GM23338 (cell line): ENCODE results near the gene MRPL2. TPM values are rescaled to one million over a fixed set of nuclear protein-coding genes. Genes with fewer than 3 reads are reported as not detected.
A peak's percentile ranks its signal among the peaks of the same experiment; 100 is the strongest.

Source experiments
- ATAC-seq: fragments of 200-7000 bp; cut with Tn5 transposase; 3 replicates; pipeline ENCODE4 v1.9.1; 2020
- DNase-seq: peaks from one replicate; pipeline ENCODE4 v3.0.0-alpha.2; 2015; ENCODE audit warnings: low spot score
- H2AFZ ChIP-seq: fragments of 200-600 bp; sonication (generic); 2 replicates; pipeline ENCODE4 v1.8.0; 2016; ENCODE audit warnings: antibody characterized with exemption, mild to moderate bottlenecking, moderate library complexity
- H3F3A ChIP-seq: fragments of 200-600 bp; sonication (generic); replicated peaks from 2 replicates; pipeline ENCODE4 v1.8.0; 2017; ENCODE audit warnings: antibody characterized with exemption, mixed run types, low read depth
- H3K27ac ChIP-seq: fragments of 200-600 bp; sonication (generic); 2 replicates; pipeline ENCODE4 v1.6.1; 2016; ENCODE audit warnings: low read depth
- H3K27me3 ChIP-seq: fragments of 200-600 bp; sonication (generic); 2 replicates; pipeline ENCODE4 v1.8.0; 2016; ENCODE audit warnings: mild to moderate bottlenecking, mixed run types, moderate library complexity; ENCODE audit not compliant: insufficient read depth
- H3K36me3 ChIP-seq: fragments of 200-600 bp; sonication (generic); 2 replicates; pipeline ENCODE4 v1.8.0; 2016; ENCODE audit warnings: mild to moderate bottlenecking; ENCODE audit not compliant: insufficient read depth
- H3K4me1 ChIP-seq: fragments of 200-600 bp; sonication (generic); 2 replicates; pipeline ENCODE4 v1.8.0; 2016; ENCODE audit warnings: mild to moderate bottlenecking, moderate library complexity; ENCODE audit not compliant: insufficient read depth
- H3K4me2 ChIP-seq: fragments of 200-600 bp; sonication (generic); 2 replicates; pipeline ENCODE4 v1.7.1; 2017; ENCODE audit warnings: mixed run types
- H3K4me3 ChIP-seq: fragments of 200-600 bp; sonication (generic); 2 replicates; pipeline ENCODE4 v1.6.1; 2016; ENCODE audit warnings: mixed run types
- H3K79me2 ChIP-seq: fragments of 200-600 bp; sonication (generic); replicated peaks from 2 replicates; pipeline ENCODE4 v1.8.0; 2017; ENCODE audit warnings: mild to moderate bottlenecking; ENCODE audit not compliant: insufficient read depth
- H3K9me2 ChIP-seq: fragments of 200-600 bp; sonication (generic); 2 replicates; pipeline ENCODE4 v1.8.0; 2017; ENCODE audit not compliant: insufficient read depth
- H4K20me1 ChIP-seq: fragments of 200-600 bp; sonication (generic); replicated peaks from 2 replicates; pipeline ENCODE4 v1.8.0; 2017; ENCODE audit warnings: mild to moderate bottlenecking; ENCODE audit not compliant: insufficient read depth
- H3K27ac Mint-ChIP-seq: 2 replicates; pipeline ENCODE4 v1.8.0; 2020; ENCODE audit warnings: inconsistent platforms, mild to moderate bottlenecking, moderate library complexity, mixed read lengths
- H3K27me3 Mint-ChIP-seq: 3 replicates; pipeline ENCODE4 v1.8.0; 2022; ENCODE audit warnings: low read depth, mild to moderate bottlenecking, moderate library complexity, mixed read lengths, inconsistent platforms; ENCODE audit not compliant: insufficient read depth, poor library complexity
- H3K36me3 Mint-ChIP-seq: 3 replicates; pipeline ENCODE4 v1.8.0; 2021; ENCODE audit warnings: low read depth, mild to moderate bottlenecking, inconsistent platforms, moderate library complexity, mixed read lengths
- H3K4me1 Mint-ChIP-seq: 3 replicates; pipeline ENCODE4 v1.8.0; 2020; ENCODE audit warnings: mild to moderate bottlenecking, inconsistent platforms, mixed read lengths
- H3K4me3 Mint-ChIP-seq: 3 replicates; pipeline ENCODE4 v1.8.0; 2021; ENCODE audit warnings: moderate library complexity, mild to moderate bottlenecking, inconsistent platforms, mixed read lengths
- H3K9me3 Mint-ChIP-seq: 3 replicates; pipeline ENCODE4 v1.8.0; 2020; ENCODE audit warnings: moderate library complexity, mild to moderate bottlenecking, inconsistent platforms, mixed read lengths
- CREB1 ChIP-seq: fragments of 250-450 bp; sonication (Bioruptor Pico); IDR thresholded peaks from 2 replicates; pipeline ENCODE4 v1.5.0; 2020; ENCODE audit warnings: low read depth, mild to moderate bottlenecking, moderate library complexity
- CTCF ChIP-seq, 2 experiments: fragments of 200-600 bp in 1 of 2; sonication (generic) in 1 of 2; conservative IDR thresholded peaks; 2 replicates each; pipeline versions ENCODE4 v1.5.1 to v1.6.1; 2016 to 2017; ENCODE audit warnings: antibody characterized with exemption in 2 of 2, low read depth in 2 of 2, mild to moderate bottlenecking in 2 of 2, moderate library complexity in 1 of 2
- EZH2 ChIP-seq: fragments of 200-600 bp; sonication (generic); IDR thresholded peaks from one replicate; pipeline ENCODE4 v1.8.0; 2017; ENCODE audit warnings: antibody characterized with exemption, mild to moderate bottlenecking, low read depth; ENCODE audit not compliant: unreplicated experiment
- EZH2phosphoT487 ChIP-seq: fragments of 200-600 bp; sonication (generic); IDR thresholded peaks from one replicate; pipeline ENCODE4 v1.8.1; 2018; ENCODE audit warnings: antibody characterized with exemption; ENCODE audit not compliant: unreplicated experiment
- POLR2AphosphoS5 ChIP-seq: IDR thresholded peaks from 2 replicates; pipeline ENCODE4 v1.6.1; 2016; ENCODE audit warnings: antibody characterized with exemption, low read depth
- REST ChIP-seq: IDR thresholded peaks from one replicate; pipeline ENCODE4 v1.6.1; 2018; ENCODE audit warnings: antibody characterized with exemption; ENCODE audit not compliant: unreplicated experiment
- STAT1 ChIP-seq: IDR thresholded peaks from one replicate; pipeline ENCODE4 v1.6.1; 2016; ENCODE audit warnings: antibody characterized with exemption; ENCODE audit not compliant: unreplicated experiment
- ZNF331 ChIP-seq: fragments of 250-450 bp; sonication (Bioruptor Pico); IDR thresholded peaks from 2 replicates; pipeline ENCODE4 v1.5.0; 2020; ENCODE audit warnings: low read depth, mild to moderate bottlenecking, moderate library complexity
- ZNF462 ChIP-seq: fragments of 250-450 bp; sonication (Bioruptor Pico); IDR thresholded peaks from 2 replicates; pipeline ENCODE4 v1.5.0; 2020; ENCODE audit warnings: mild to moderate bottlenecking, moderate library complexity
- polyA plus RNA-seq: library from polyadenylated mRNA; unstranded; fragments of >200 nt; fragmentation: Nextera tagmentation; extraction: Ambion mirVana; gene quantifications from 2 replicates; pipeline ENCODE4 v1.2.1, GENCODE V29; 2016
- total RNA-seq: library from RNA; depleted of rRNA; stranded (reverse); fragments of >200 nt; shearing (Covaris generic); gene quantifications from 2 replicates; pipeline ENCODE4 v1.2.3, GENCODE V29; 2014

MRPL2 gene
- total and polyA plus RNA-seq, 2 experiments from 2014 or later, result 32.3 to 128 TPM

GRCh38 chr6:43045371-43045930 lies 13.8 kb downstream of the MRPL2 start:
- Histone ChIP-seq H3K27ac (no peak overlapping the region), H4K20me1 (no peaks in the 10 kb centered on the region), H3K36me3 (no peaks in the 10 kb centered on the region), H3F3A (no peaks in the 10 kb centered on the region), H2AFZ (no peak overlapping the region), H3K4me3 (no peak overlapping the region), H3K27me3 (no peaks in the 10 kb centered on the region), H3K79me2 (no peaks in the 10 kb centered on the region), H3K4me1 (no peaks in the 10 kb centered on the region), H3K9me2 (no peaks in the 10 kb centered on the region), H3K4me2 (no peak overlapping the region)
- DNase-seq (no peak), ATAC-seq (no peak)
- Mint-ChIP-seq H3K27me3 (peaks cover 9% of the 10 kb centered on the region), H3K36me3 (peaks cover 43% of the 10 kb centered on the region), H3K9me3 (no peaks in the 10 kb centered on the region), H3K4me3 (no peak overlapping the region), H3K4me1 (peaks cover under 1% of the 10 kb centered on the region; the same call in 1 of the 3 replicates), H3K27ac (no peak overlapping the region)
- TF ChIP-seq CTCF (conservative IDR thresholded peaks at IDR 0.05; ENCODE audit: low read depth in 2 of 2) (0 out of 4 replicates have a peak, but pooled peaks of 1 of the 2 experiments have one; percentile 1), EZH2 (no peak), EZH2phosphoT487 (no peak)

- no peak overlapping the region for H3K27ac ChIP-seq
- peaks cover 35% of the 10 kb centered on the region for H3K36me3 Mint-ChIP-seq
- H3K27me3 Mint-ChIP-seq, result peaks cover 9% of the 10 kb centered on the region
- no peak overlapping the region for H2AFZ ChIP-seq
- no peak overlapping the region for H3K4me3 ChIP-seq
- H3K36me3 ChIP-seq, result no peaks in the 10 kb centered on the region
- no peaks in the 10 kb centered on the region for H3K4me1 Mint-ChIP-seq
- no peaks in the 10 kb centered on the region for H3K9me2 ChIP-seq
- no peak overlapping the region; the same call in 2 of the 3 replicates for H3K4me3 Mint-ChIP-seq
- ATAC-seq, result no peak
- H3F3A ChIP-seq, result no peaks in the 10 kb centered on the region
- no peaks in the 10 kb centered on the region for H4K20me1 ChIP-seq
- H3K4me2 ChIP-seq, result no peak overlapping the region
- H3K4me1 ChIP-seq, result no peaks in the 10 kb centered on the region
- DNase-seq, result no peak
- no peaks in the 10 kb centered on the region for H3K27me3 ChIP-seq
- no peaks in the 10 kb centered on the region for H3K79me2 ChIP-seq
- no peak overlapping the region for H3K27ac Mint-ChIP-seq
- no peaks in the 10 kb centered on the region for H3K9me3 Mint-ChIP-seq
- TF ChIP-seq CREB1 (CRISPR knock-in tag) (no peak), REST (no peak), ZNF331 (no peak), POLR2AphosphoS5 (no peak), ZNF462 (CRISPR knock-in tag) (no peak), STAT1 (no peak)
These were observed 15.9 kb downstream of the MRPL2 start for GRCh38 chr6:43043310-43043709.
